KBM-7 (cell line): ENCODE data around the gene ANKLE1.

ENCODE experiments used
- DNase-seq: peaks from one replicate; pipeline ENCODE4 v3.0.0-alpha.2; 2015
- in situ Hi-C: fragments of 300-500 bp; cut with MboI; formaldehyde crosslinking; loops from 2 replicates; pipeline ENCODE4 v1.14.3; 2020; ENCODE audit warnings: low sequenced_read_pairs, low pct_unique_long_range_greater_than_20kb, mixed read lengths

ANKLE1 gene

GRCh38 chr19:17332677-17333581 lies 51.2 kb downstream of the ANKLE1 start:
- in situ Hi-C loops: no loop called here
- DNase-seq: peak; percentile 92

DNA sequence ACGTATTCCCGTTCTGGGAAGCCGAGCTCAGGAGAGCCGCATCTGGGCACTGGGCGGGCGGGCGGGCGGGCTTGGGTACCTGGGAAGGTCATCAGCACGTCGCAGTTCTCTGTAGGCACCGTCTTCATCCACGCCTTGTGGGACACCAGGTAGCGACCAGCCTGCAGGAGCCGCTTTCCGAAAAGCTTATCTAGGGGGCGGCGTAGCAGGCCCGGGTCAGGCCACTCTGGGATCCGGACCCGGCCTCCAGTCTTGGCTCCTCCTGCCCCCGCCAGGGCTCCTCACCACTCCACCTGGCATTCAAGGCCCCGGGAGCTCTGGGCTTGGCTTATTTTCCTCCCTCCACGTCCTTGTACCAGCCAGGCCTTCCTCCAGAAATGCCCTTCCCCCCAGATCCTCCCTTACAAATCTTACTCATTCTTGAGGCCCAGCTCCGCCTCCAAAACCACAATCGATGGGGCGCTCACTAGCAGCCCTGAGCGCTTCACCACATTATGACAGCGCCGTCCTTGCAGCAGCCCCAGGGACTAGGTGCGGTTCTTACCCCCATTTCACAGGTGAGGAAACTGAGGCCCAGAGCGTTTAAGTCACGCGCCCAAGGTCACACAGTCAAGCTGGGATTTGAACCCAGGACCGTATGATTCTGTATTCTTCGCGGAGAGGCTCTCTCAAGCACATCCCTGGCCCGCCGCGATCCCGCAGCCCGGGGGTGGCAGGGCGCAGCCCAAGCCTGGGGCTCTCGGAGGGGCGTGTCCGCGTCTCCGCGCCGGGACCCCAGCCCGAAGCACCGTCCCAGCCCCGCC lies 52.1 kb downstream of the ANKLE1 start:
- in situ Hi-C loops: no loop called here
- DNase-seq: peak; percentile 91

DNA sequence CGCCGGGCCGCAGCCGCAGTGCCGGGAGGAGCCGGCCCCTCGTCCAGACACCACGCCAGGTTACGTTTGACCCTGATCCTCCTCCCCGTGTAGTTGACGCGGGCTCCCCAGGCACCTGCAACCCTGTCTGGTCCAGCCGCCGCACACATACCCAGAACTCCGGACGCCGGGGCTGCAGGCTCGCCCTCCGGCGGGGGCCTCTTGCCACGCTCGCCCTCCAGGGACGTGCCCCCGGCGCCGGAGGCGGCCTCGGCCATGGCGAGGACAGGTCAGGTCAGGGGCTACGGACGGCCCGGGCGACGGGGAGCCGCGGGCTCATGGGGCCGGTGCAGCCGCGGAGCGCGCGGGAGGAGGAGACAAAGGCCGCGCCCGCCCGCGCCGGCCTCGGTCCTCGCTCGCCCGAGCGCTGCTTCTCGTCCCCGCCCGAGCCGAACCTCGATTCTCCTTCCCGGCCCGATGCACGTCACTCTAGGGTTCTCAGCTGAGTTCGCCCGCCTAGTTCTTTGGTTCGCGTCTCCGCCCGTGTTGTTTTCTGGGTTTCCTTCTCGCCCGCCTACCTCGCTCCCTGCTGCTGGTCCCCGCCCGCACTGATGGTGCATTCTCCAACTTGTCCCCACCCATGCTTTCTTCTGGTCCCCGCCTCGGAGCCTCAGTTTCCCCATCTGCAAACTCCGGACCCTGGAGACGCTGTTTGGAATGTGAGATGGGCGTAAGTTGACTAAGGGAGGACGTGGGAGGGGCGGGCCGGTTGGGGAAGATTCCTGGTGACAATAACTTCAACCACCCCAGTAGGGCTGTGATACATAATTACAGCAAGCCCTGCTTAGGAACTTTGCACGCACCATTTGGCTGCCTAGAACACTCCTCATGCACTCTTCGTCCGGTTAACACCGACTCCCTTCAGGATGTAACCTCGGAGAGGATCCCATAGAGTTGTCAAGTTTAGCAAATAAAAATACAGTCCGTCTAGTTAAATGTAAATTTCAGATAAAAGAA lies 53.0 kb downstream of the ANKLE1 start, which contains the start of gene ANO8:
ANO8 (minus strand) TSS at position 442 of the 996 bp plus-strand sequence; CDS start at position 257, 185 bp downstream.
- in situ Hi-C loops: no loop called here
- peak; percentile 98 for DNase-seq

DNA sequence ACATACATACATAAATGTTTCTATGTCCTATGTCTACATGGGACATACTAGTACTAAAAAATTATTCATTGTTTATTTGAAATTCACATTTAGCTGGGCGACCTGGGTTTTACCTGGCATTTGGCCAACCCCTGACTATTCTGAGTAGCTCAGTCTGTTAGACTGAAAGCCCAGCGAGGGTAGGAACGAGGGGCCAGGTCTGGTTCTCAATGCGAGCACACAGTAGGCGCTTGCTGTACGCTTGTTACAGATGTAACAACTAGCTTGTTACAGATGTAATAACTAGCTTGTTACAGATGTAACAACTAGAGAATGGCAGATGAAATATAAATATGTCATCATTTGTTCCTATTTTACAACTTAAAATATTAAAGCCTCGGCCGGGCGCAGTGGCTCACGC lies 53.9 kb downstream of the ANKLE1 start:
- no peak for DNase-seq
- in situ Hi-C loops: no loop called here
